Endothelial cell of coronary artery (primary cell): ENCODE data around the gene ISG20. TPM values are rescaled to one million over a fixed set of nuclear protein-coding genes. Genes with fewer than 3 reads are reported as not detected.

Source experiments
- total RNA-seq: library from RNA; depleted of rRNA; stranded (reverse); fragments of >200 nt; gene quantifications from 2 replicates; pipeline ENCODE4 v1.2.3, GENCODE V29; 2014

The ISG20 gene
- total RNA-seq = 18.7 and 22.4 TPM in 2 replicates

GRCh38 chr15:88638626-88639372, at the start of gene ISG20:
Gene ISG20 (plus strand): TSS chr15:88639016. CDS start chr15:88639367, 351 bp downstream.

GRCh38 chr15:88620995-88621772, 17.6 kb upstream of the ISG20 start, which contains the start of gene AEN:
Gene AEN (plus strand): TSS chr15:88621340. CDS start chr15:88626210, 4,870 bp downstream.

Other genes with a start within 250 kb of the ISG20 start
- 12.6 and 16.4 TPM in 2 replicates for gene MRPL46, start 171.6 kb upstream of the ISG20 start, total RNA-seq
- 45.9 and 62.5 TPM in 2 replicates for gene MRPS11, start 171.3 kb upstream of the ISG20 start, total RNA-seq
- gene DET1, start 92.3 kb upstream of the ISG20 start, total RNA-seq = 2.7 TPM in 2 replicates
- 73.9 and 80.6 TPM in 2 replicates for gene AEN, start 17.7 kb upstream of the ISG20 start, total RNA-seq
- gene ACAN, start 164.4 kb downstream of the ISG20 start, total RNA-seq = not detected in 2 replicates